Neutrophil (primary cell): ENCODE results near the gene BMAL1.

ENCODE experiments used
- H3K27ac ChIP-seq: fragments of 200-600 bp; sonication (generic); 2 replicates; pipeline ENCODE4 v1.5.1; 2016; ENCODE audit warnings: mild to moderate bottlenecking, moderate library complexity
- H3K27me3 ChIP-seq: fragments of 200-600 bp; sonication (generic); 2 replicates; pipeline ENCODE4 v1.6.0; 2016; ENCODE audit warnings: mild to moderate bottlenecking
- H3K36me3 ChIP-seq: fragments of 200-600 bp; sonication (generic); 2 replicates; pipeline ENCODE4 v1.5.1; 2017
- H3K4me1 ChIP-seq, 2 experiments: fragments of 200-600 bp in 1 of 2; sonication (generic) in 1 of 2; 1 replicate in 1 of 2; 2 replicates in 1 of 2; pipeline versions ENCODE4 v1.5.1 to v1.6.1; 2013 to 2016; ENCODE audit warnings: low read depth in 1 of 2, low read length in 1 of 2, mild to moderate bottlenecking in 1 of 2, moderate library complexity in 1 of 2; ENCODE audit not compliant: control insufficient read depth in 1 of 2, insufficient read depth in 1 of 2
- H3K4me3 ChIP-seq, 2 experiments: fragments of 200-600 bp in 1 of 2; sonication (generic) in 1 of 2; 1 replicate in 1 of 2; 2 replicates in 1 of 2; pipeline ENCODE4 v1.5.1; 2013 to 2016; ENCODE audit warnings: low read depth in 1 of 2, low read length in 1 of 2, mild to moderate bottlenecking in 1 of 2, moderate library complexity in 1 of 2
- H3K9me3 ChIP-seq: fragments of 200-600 bp; sonication (generic); 2 replicates; pipeline ENCODE4 v1.5.1; 2016
- TF ChIP-seq, protein P1 (sequence below): fragments of 200-600 bp; sonication (generic); IDR thresholded peaks from 2 replicates; pipeline ENCODE4 v1.5.1; 2016; ENCODE audit warnings: antibody characterized with exemption

The BMAL1 gene

DNA sequence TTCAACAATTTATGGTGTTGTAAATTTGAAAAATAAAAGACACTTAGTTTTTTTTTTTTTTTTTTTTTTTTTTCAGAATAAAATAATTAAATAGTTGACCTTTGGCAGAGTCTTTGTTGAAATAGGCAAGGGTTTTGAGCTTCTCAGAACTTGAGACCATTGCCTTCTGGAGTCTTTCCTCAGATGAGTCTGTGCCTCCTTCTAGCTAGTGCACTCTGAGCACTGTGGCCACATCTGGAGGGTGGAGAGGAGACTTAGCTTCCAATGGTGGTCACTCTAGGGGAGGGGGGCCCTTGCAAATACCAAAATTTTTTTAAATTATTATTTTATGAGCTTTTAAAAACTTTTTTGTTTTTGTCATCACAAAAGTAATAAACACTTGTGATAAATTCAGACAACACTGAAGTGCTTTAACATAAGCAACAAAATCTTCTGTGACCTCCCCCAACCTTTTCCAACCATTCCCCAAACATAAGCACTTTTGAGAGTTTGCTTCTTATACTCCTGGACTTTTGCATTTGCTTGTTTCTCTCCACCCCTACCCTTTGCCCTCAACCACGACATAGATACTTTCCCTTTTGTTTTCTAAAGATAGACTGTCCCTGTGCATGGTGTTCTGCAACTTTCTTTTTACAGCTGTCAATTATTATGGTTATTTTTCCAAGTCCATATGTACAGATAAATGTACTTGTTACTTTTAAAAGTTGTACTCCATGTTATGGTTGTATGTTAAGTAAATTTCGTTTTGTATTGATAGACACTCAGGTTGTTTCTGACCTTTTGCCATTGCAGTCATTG lies 41.1 kb downstream of the BMAL1 start:
- Histone ChIP-seq H3K27me3 (no peaks in the 10 kb centered on the region), H3K4me3 (no peak overlapping the region), H3K9me3 (no peaks in the 10 kb centered on the region), H3K4me1 (no peaks in the 10 kb centered on the region), H3K36me3 (peaks cover 31% of the 10 kb centered on the region), H3K27ac (no peak overlapping the region)
- TF ChIP-seq, protein P1, sequence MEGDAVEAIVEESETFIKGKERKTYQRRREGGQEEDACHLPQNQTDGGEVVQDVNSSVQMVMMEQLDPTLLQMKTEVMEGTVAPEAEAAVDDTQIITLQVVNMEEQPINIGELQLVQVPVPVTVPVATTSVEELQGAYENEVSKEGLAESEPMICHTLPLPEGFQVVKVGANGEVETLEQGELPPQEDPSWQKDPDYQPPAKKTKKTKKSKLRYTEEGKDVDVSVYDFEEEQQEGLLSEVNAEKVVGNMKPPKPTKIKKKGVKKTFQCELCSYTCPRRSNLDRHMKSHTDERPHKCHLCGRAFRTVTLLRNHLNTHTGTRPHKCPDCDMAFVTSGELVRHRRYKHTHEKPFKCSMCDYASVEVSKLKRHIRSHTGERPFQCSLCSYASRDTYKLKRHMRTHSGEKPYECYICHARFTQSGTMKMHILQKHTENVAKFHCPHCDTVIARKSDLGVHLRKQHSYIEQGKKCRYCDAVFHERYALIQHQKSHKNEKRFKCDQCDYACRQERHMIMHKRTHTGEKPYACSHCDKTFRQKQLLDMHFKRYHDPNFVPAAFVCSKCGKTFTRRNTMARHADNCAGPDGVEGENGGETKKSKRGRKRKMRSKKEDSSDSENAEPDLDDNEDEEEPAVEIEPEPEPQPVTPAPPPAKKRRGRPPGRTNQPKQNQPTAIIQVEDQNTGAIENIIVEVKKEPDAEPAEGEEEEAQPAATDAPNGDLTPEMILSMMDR, result no peak

DNA sequence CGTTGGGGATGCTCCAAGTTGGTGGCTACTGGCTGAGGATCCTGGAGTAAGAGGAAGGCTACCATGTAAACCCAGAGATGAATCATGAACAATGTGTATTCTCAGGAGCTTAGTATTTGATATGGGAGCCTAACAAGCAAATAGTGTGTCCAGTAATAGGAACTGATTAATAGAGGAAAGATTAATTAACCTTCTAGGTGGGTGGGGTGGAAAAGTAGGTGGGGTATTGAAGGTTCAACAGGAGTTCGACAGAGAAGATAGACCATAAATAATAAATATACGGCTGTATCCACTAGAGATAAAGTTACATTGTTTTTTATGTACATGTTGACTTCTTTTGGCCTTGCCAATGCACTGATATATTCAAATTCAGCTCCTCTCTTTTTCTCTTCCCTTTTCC lies 43.1 kb downstream of the BMAL1 start:
- Histone ChIP-seq H3K36me3 (peaks cover 30% of the 10 kb centered on the region), H3K4me3 (no peak overlapping the region), H3K27me3 (no peaks in the 10 kb centered on the region), H3K27ac (no peak overlapping the region), H3K9me3 (no peaks in the 10 kb centered on the region), H3K4me1 (no peaks in the 10 kb centered on the region)
- TF ChIP-seq, protein P1, result no peak

DNA sequence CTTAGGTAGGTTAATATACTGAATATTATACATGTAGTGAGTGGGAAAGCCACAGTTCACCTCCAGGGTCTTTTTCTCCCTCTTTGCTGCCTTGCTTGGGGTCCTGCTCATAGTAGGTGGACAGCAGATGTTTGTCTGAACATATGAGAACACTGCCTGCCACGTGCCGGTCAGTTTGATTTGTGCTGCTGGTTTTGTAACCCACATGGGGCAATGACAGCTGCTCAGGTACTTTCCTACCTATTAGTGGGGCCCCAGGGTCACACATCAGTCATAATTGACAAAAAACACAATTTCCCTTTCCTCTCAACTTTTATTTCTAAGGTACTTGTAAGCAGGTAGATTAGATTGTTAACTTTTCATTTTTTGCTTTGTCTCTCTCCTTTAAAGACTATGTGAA lies 43.8 kb downstream of the BMAL1 start:
- H3K4me3 ChIP-seq, result no peak overlapping the region
- TF ChIP-seq, protein P1, result no peak

DNA sequence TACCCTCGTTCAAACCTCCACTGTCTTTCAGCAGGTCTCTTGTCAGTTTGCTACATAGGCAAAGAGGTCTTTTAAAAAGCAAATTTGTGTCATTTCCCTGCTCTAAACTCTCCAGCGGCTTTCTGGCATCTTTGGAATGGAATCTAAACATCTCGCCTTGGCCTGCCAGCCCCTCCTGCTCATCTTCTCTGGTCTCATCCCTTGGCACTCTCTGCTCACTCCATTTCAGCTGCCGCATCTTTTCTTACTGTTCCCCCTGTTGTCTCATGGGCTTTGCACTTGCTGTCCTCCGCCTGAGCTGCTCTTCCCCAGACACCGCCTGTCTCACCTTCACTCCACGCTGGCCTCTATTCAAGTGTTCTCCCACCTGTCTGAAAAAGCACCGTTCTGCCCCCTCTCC lies 46.6 kb downstream of the BMAL1 start:
- Histone ChIP-seq H3K27me3 (no peaks in the 10 kb centered on the region), H3K36me3 (peaks cover 45% of the 10 kb centered on the region), H3K9me3 (no peaks in the 10 kb centered on the region), H3K27ac (no peak overlapping the region), H3K4me3 (no peak overlapping the region), H3K4me1 (no peaks in the 10 kb centered on the region)
- TF ChIP-seq, protein P1, result no peak

More for the DNA sequence above, 43.8 kb downstream of the BMAL1 start:
- Histone ChIP-seq H3K27ac (no peak overlapping the region), H3K36me3 (peaks cover 28% of the 10 kb centered on the region), H3K4me1 (no peaks in the 10 kb centered on the region), H3K9me3 (no peaks in the 10 kb centered on the region), H3K27me3 (no peaks in the 10 kb centered on the region)

DNA sequence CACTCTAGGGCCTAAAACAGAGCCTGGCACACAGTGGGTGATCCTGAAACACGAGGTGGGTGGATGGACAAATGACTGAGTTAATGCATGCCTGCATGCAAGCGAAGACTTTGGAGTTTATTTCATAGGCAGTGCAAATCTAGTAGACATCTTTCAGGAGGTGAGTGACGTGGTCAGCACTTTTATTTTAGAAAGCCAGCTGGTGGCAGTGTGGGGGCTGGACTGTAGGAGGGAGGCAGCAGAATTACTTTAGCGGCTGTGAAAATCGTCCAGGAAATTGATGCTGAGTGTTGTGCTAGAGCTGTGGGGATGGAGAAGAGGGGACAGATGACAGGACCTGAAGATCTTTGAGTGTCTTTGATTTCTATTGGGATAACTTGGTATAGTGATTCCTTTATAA lies 47.1 kb downstream of the BMAL1 start:
- H3K9me3 ChIP-seq, result no peaks in the 10 kb centered on the region
- H3K27me3 ChIP-seq, result no peaks in the 10 kb centered on the region
- H3K4me3 ChIP-seq, result no peak overlapping the region
- no peaks in the 10 kb centered on the region for H3K4me1 ChIP-seq
- TF ChIP-seq, protein P1, result no peak
- no peak overlapping the region for H3K27ac ChIP-seq
- H3K36me3 ChIP-seq, result peaks cover 50% of the 10 kb centered on the region
